Ammon's horn (tissue), 1 donor: ENCODE data around the gene FNDC1.

Source experiments
- DNase-seq: peaks from one replicate; pipeline ENCODE4 v3.0.0-alpha.2; 2016; ENCODE audit warnings: low spot score

The FNDC1 gene

GRCh38 chr6:159308198-159308597, 139.0 kb downstream of the FNDC1 start:
- DNase-seq: no peak

- no peak for DNase-seq
Observed at GRCh38 chr6:159309723-159310122, 140.5 kb downstream of the FNDC1 start.

- no peak for DNase-seq
Observed at GRCh38 chr6:159311618-159312017, 142.4 kb downstream of the FNDC1 start.

GRCh38 chr6:159312206-159312605, 143.0 kb downstream of the FNDC1 start:
- DNase-seq: no peak

- DNase-seq: no peak
Observed at GRCh38 chr6:159313018-159313417, 143.8 kb downstream of the FNDC1 start.

GRCh38 chr6:159315562-159315961, 146.4 kb downstream of the FNDC1 start:
- no peak for DNase-seq

GRCh38 chr6:159317430-159317829, 148.2 kb downstream of the FNDC1 start:
- no peak for DNase-seq

- DNase-seq: no peak
Observed at GRCh38 chr6:159321267-159321666, 152.1 kb downstream of the FNDC1 start.
